Cardiac fibroblast (primary cell): ENCODE data around the gene HNRNPK.

Source experiments
- DNase-seq, 2 donors: peaks; one replicate each; pipeline versions ENCODE4 v3.0.0 to v3.0.0-alpha.2; 2010; ENCODE audit warnings: low read depth in 2 of 2
- H3K4me3 ChIP-seq, 2 donors: replicated peaks in 1 of 2; 1 replicate in 1 of 2; 2 replicates in 1 of 2; pipeline ENCODE4 v1.5.1; 2011; ENCODE audit warnings: low read depth in 2 of 2, low read length in 2 of 2, mild to moderate bottlenecking in 2 of 2, moderate library complexity in 1 of 2
- TF ChIP-seq, protein P1 (sequence below): IDR thresholded peaks from one replicate; pipeline ENCODE4 v1.5.1; 2011; ENCODE audit warnings: low read depth, mild to moderate bottlenecking, low read length, inconsistent platforms

Gene HNRNPK

DNA sequence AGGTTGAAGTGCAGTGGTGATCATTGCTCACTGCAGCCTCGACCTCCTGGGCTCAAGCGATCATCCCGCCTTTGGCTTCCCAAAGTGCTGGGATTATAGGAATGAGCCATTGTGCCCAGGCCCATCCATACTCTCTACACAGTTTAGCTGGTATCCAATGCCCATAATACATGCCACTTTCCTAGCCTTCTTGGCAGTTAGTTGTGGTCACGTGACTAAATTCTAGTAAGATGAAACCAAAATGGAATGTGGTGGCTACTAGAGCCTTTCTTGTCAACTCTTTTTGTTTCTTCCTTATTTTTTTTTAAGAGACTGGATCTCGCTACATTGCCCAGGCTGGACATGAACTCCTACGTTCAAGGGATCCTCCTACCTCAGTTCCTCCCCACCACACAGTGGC is 43.5 kb downstream of the HNRNPK start:
- H3K4me3 ChIP-seq = no peak overlapping the region
- peak in 1 of 2 donors; percentile 7 for DNase-seq
- TF ChIP-seq, protein P1, sequence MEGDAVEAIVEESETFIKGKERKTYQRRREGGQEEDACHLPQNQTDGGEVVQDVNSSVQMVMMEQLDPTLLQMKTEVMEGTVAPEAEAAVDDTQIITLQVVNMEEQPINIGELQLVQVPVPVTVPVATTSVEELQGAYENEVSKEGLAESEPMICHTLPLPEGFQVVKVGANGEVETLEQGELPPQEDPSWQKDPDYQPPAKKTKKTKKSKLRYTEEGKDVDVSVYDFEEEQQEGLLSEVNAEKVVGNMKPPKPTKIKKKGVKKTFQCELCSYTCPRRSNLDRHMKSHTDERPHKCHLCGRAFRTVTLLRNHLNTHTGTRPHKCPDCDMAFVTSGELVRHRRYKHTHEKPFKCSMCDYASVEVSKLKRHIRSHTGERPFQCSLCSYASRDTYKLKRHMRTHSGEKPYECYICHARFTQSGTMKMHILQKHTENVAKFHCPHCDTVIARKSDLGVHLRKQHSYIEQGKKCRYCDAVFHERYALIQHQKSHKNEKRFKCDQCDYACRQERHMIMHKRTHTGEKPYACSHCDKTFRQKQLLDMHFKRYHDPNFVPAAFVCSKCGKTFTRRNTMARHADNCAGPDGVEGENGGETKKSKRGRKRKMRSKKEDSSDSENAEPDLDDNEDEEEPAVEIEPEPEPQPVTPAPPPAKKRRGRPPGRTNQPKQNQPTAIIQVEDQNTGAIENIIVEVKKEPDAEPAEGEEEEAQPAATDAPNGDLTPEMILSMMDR = no peak

DNA sequence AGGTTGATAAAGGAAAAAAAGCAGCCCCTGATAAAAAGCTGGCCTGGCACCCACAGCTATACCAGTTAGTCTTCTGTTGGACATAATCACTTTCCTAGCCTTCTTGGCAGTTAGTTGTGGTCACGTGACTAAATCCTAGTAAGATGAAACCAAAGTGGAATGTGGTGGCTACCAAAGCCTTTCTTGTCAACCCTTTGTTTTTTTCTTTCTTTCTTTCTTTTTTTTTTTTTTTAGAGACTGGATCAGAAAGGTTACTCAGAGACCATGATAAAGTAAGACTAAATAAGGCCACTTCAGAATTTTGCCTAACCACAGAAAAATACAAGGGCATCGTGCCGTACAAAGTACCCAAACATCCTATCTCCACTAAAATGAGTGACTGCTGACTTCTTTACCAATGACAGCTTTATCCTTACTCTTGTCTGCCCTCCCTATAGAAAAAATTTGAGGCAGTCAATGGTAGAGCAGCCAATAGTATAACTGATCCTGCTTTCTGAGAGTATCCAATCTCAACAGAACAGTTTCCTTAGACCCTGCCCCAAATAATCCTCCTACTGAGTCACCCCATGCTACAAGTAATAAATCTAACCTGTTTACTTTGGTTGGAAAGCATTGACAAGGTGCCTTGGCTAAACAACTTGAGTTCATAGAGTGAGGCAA is 44.6 kb downstream of the HNRNPK start:
- H3K4me3 ChIP-seq = no peak overlapping the region
- TF ChIP-seq, protein P1 = no peak
- DNase-seq = peak; percentile 88

DNA sequence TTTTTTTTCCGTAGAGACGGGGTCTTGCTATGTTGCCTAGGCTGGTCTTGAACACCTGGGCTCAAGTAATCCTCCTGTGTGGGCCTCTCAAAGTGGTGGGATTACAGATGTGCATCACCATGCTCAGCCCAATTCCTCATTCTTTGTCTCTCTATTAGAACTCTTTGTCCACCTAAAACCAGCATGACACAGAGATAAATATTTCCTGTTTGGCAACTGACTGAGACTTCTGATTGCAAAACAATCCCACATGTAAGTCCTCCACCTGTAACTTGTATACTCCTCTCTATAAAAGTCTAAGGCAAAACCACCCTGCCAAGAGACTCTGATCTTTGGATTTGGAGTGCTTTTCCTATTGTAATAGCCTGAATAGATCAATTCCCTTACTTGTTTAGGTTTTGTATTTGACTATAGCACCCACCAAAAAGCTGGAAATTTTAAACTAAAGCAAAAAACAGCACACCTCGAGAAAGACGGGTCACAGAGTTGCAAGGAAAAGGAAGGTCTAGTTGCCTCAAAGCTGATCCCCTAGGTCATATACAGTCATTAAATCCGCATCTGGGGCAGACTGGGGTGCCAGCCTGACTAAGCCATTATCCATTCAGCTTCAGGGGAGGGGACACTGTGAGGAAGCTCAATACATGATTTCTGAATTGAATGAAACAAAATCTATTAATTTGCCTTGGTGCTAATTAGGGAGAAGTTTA is 45.3 kb downstream of the HNRNPK start:
- peak; percentile 67 to 94 for DNase-seq
- no peak overlapping the region for H3K4me3 ChIP-seq
- TF ChIP-seq, protein P1 = no peak

DNA sequence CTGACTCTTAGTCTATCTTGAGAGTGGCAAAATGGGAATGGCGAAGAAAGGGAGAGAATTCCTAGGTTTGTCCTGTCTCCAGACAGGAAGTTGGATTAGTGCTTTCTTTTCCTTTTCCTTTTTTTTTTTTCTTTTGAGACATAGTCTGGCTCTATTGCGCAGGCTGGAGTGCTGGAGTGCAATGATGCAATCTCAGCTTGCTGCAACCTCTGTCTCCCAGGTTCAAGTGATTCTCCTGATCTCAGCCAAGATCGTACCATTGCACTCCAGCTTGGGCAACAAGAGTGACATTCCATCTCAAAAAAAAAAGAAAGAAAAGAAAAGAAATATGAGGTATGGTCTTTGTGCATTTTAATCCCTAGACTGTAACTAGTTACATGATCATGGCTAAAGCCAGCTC is 46.2 kb downstream of the HNRNPK start:
- TF ChIP-seq, protein P1 = no peak
- H3K4me3 ChIP-seq = peak overlapping the region in 1 of 2 donors; percentile 5
- DNase-seq = peak; percentile 81 to 87

DNA sequence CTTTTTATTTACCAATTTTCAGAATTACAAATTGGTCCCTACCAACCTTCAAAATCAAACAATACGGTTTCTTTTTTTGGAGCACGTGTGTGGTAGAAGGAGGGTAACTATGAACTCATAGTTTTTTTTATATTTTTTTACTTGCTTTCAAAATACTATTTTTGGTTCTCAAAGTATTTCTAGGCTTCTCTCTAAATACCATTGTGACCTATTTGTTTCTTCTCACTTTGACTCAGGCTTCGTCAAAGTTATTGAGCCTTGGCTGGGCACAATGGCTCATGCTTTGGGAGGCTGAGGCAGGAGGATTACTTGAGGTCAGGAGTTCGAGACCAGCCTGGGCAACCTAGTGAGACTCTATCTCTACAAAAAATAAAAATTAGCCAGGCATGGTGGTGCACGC is 47.2 kb downstream of the HNRNPK start:
- TF ChIP-seq, protein P1 = no peak
- H3K4me3 ChIP-seq = no peak overlapping the region
- no peak for DNase-seq

DNA sequence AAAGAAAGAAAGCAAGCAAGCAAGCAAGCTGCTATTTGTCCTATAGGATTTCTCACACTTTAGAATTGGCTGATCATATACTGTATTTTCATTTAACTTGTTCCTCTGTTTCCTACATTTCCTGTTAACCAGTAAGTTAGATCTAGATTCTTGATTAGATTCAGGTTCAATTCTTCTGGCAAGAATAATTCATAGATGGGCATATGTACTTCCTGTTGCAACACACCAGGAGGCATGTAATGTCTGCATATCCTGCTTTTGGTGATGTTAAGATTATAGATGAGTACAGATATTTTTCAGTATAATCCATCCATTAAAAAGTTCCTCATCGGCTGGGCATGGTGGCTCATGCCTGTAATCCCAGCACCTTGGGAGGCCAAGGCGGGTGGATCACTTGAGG is 48.0 kb downstream of the HNRNPK start:
- DNase-seq = peak in 1 of 2 donors; percentile 12
- TF ChIP-seq, protein P1 = no peak
- H3K4me3 ChIP-seq = no peak overlapping the region
